HepG2 (cell line): ENCODE results near the gene HAP1. TPM values are rescaled to one million over a fixed set of nuclear protein-coding genes. Genes with fewer than 3 reads are reported as not detected.

ENCODE experiments used
- CREM ChIP-seq, 2 experiments: sonication (generic) in 1 of 2; formaldehyde crosslinking in 1 of 2; IDR thresholded peaks; 2 replicates each; pipeline versions ENCODE4 v1.4.0 to v1.6.1; 2016 to 2020; ENCODE audit warnings: antibody characterized with exemption in 1 of 2, mild to moderate bottlenecking in 1 of 2, missing genetic modification reagents in 1 of 2
- EP300 ChIP-seq, 3 experiments: sonication (generic) in 1 of 3; formaldehyde crosslinking in 1 of 3; IDR thresholded peaks; 2 replicates each; pipeline versions ENCODE4 v1.5.1 to v1.6.1; 2011 to 2020; ENCODE audit warnings: low read depth in 2 of 3, low read length in 2 of 3, borderline replicate concordance in 1 of 3, improper control_type of control experiment in 1 of 3, mild to moderate bottlenecking in 1 of 3, missing genetic modification reagents in 1 of 3, moderate library complexity in 1 of 3
- FOXK2 ChIP-seq: fragments of 450-650 bp; IDR thresholded peaks from 2 replicates; pipeline ENCODE4 v1.6.1; 2016
- HDAC1 ChIP-seq: sonication (generic); formaldehyde crosslinking; IDR thresholded peaks from 2 replicates; pipeline ENCODE4 v1.5.1; 2020; ENCODE audit warnings: mild to moderate bottlenecking, missing genetic modification reagents
- HDAC6 ChIP-seq: fragments of 200-600 bp; sonication (generic); IDR thresholded peaks from 2 replicates; pipeline ENCODE4 v1.7.0; 2017; ENCODE audit warnings: mild to moderate bottlenecking, antibody characterized with exemption, low read length, low read depth
- HOXD1 ChIP-seq: sonication (generic); formaldehyde crosslinking; IDR thresholded peaks from 2 replicates; pipeline ENCODE4 v1.5.0; 2020; ENCODE audit warnings: missing genetic modification reagents
- KAT8 ChIP-seq: IDR thresholded peaks from 2 replicates; pipeline ENCODE4 v1.6.1; 2016; ENCODE audit warnings: missing genetic modification reagents, missing compliant biosample characterization
- KDM2A ChIP-seq: sonication (generic); formaldehyde crosslinking; IDR thresholded peaks from 2 replicates; pipeline ENCODE4 v1.4.0; 2020; ENCODE audit warnings: low read depth, missing genetic modification reagents, borderline replicate concordance
- NONO ChIP-seq, 2 experiments: fragments of 450-650 bp in 1 of 2; sonication (generic) in 1 of 2; formaldehyde crosslinking in 1 of 2; IDR thresholded peaks in 1 of 2; conservative IDR thresholded peaks in 1 of 2; 2 replicates each; pipeline versions ENCODE4 v1.6.1 to v1.8.0; 2017 to 2022; ENCODE audit warnings: mild to moderate bottlenecking in 1 of 2, missing genetic modification reagents in 1 of 2, moderate library complexity in 1 of 2
- ONECUT2 ChIP-seq: sonication (generic); formaldehyde crosslinking; IDR thresholded peaks from 2 replicates; pipeline ENCODE4 v1.4.0; 2020; ENCODE audit warnings: missing genetic modification reagents
- SNRNP70 ChIP-seq: fragments of 200-400 bp; formaldehyde crosslinking; IDR thresholded peaks from 2 replicates; pipeline ENCODE4 v1.6.1; 2017; ENCODE audit warnings: mild to moderate bottlenecking, low read depth, low read length, moderate library complexity
- SOX6 ChIP-seq, 2 experiments: fragments of 450-650 bp in 1 of 2; sonication (generic) in 1 of 2; formaldehyde crosslinking in 1 of 2; IDR thresholded peaks; 2 replicates each; pipeline versions ENCODE4 v1.4.0 to v1.6.1; 2017 to 2020; ENCODE audit warnings: antibody characterized with exemption in 1 of 2, mild to moderate bottlenecking in 1 of 2, missing genetic modification reagents in 1 of 2
- ZBTB42 ChIP-seq: sonication (generic); formaldehyde crosslinking; IDR thresholded peaks from 2 replicates; pipeline ENCODE4 v1.5.0; 2020; ENCODE audit warnings: mild to moderate bottlenecking, missing genetic modification reagents
- ZMYM4 ChIP-seq: sonication (generic); formaldehyde crosslinking; IDR thresholded peaks from 2 replicates; pipeline ENCODE4 v1.8.1; 2023; ENCODE audit warnings: mild to moderate bottlenecking, missing genetic modification reagents
- ZNF17 ChIP-seq: sonication (generic); formaldehyde crosslinking; IDR thresholded peaks from 2 replicates; pipeline ENCODE4 v1.5.0; 2020; ENCODE audit warnings: mild to moderate bottlenecking, missing genetic modification reagents
- ZNF180 ChIP-seq: sonication (generic); formaldehyde crosslinking; IDR thresholded peaks from 2 replicates; pipeline ENCODE4 v1.4.0; 2020; ENCODE audit warnings: low read depth, missing genetic modification reagents, borderline replicate concordance
- ZNF235 ChIP-seq: sonication (generic); formaldehyde crosslinking; IDR thresholded peaks from 2 replicates; pipeline ENCODE4 v1.8.1; 2023; ENCODE audit warnings: mild to moderate bottlenecking, missing genetic modification reagents, borderline replicate concordance
- ZNF335 ChIP-seq: sonication (generic); formaldehyde crosslinking; IDR thresholded peaks from 2 replicates; pipeline ENCODE4 v1.4.0; 2020; ENCODE audit warnings: missing genetic modification reagents
- ZNF382 ChIP-seq: sonication (generic); formaldehyde crosslinking; IDR thresholded peaks from 2 replicates; pipeline ENCODE4 v1.5.0; 2020; ENCODE audit warnings: missing genetic modification reagents, mild to moderate bottlenecking, borderline replicate concordance
- ZNF605 ChIP-seq: sonication (generic); formaldehyde crosslinking; IDR thresholded peaks from 2 replicates; pipeline ENCODE4 v1.8.0; 2022; ENCODE audit warnings: mild to moderate bottlenecking, missing genetic modification reagents
- ZNF790 ChIP-seq: sonication (generic); formaldehyde crosslinking; IDR thresholded peaks from 2 replicates; pipeline ENCODE4 v1.8.0; 2022; ENCODE audit warnings: missing genetic modification reagents, mild to moderate bottlenecking, borderline replicate concordance
- polyA plus RNA-seq, 8 experiments: library from polyadenylated mRNA; depleted of rRNA in 3 of 8; stranded (reverse) in 7 of 8; unstranded in 1 of 8; fragments of >200 nt; fragmentation: Illumina TruSeq in 4 of 8; extraction: Trizol in 4 of 8; gene quantifications; 2 replicates each; pipeline versions ENCODE4 v1.2.1 to v1.2.3, GENCODE V29; 2011 to 2016; ENCODE audit warnings: low read depth in 4 of 8, missing spikeins in 1 of 8, mixed read lengths in 1 of 8; ENCODE audit not compliant: insufficient read depth in 1 of 8
- total RNA-seq, 5 experiments: library from RNA; depleted of rRNA; stranded (reverse); fragments of >200 nt; fragmentation: Illumina TruSeq; extraction: Trizol; gene quantifications; 2 replicates each; pipeline ENCODE4 v1.2.3, GENCODE V29; 2016; ENCODE audit warnings: low read depth in 1 of 5
- TF ChIP-seq, protein P1 (sequence below): sonication (generic); formaldehyde crosslinking; IDR thresholded peaks from 2 replicates; pipeline ENCODE4 v1.5.1; 2020; ENCODE audit warnings: missing genetic modification reagents, mild to moderate bottlenecking, borderline replicate concordance
- TF ChIP-seq, protein P2 (sequence below): sonication (generic); formaldehyde crosslinking; IDR thresholded peaks from 2 replicates; pipeline ENCODE4 v1.4.0; 2020; ENCODE audit warnings: mild to moderate bottlenecking, missing genetic modification reagents, borderline replicate concordance

Gene HAP1
- total and polyA plus RNA-seq, 2 of the 13 experiments (the other 11 are each of a cell fraction or from before 2014, with no cell fraction given), result 0.07 TPM

DNA sequence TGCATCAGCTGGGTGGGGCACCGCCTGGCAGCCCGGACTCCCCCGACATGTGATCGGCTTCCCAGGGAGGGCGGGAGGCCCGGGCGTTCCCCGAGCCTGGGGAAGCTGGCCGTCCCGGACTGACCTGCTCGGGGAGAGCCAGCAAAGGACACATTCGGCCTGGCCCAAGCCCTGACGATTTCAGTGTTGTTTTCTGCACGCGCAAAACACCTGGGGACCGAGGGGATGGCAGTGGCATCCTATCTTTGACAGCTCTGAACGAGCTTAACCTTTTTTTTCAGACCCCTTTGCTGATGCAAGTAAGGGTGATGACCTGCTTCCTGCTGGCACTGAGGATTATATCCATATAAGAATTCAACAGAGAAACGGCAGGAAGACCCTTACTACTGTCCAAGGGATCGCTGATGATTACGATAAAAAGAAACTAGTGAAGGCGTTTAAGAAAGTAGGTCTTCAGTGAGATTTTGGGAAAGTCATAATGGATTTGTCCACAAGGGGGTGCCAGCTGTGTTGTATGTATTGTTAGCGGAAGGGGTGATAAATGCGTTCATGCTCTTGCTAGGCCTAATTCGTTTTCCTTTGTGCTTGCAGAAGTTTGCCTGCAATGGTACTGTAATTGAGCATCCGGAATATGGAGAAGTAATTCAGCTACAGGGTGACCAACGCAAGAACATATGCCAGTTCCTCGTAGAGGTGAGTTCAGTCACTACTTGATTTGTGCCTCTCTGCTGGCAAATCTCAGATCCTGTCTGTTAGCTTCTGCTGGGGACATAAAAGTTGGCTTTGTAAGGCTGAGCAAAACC is 44.7 kb downstream of the HAP1 start (continued):
- TF ChIP-seq, protein P1, sequence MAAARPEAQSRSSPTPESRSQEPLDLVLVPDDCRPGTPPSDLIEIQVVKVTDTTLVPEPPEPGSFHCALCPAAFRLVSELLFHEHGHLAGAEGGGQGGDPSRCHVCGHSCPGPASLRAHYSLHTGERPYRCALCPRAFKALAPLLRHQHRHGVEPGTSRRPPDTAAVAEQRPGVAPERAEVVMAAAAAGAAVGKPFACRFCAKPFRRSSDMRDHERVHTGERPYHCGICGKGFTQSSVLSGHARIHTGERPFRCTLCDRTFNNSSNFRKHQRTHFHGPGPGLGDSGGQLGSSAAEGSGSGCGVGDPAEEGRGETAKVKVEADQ (CRISPR knock-in tag), result no peak
- no peak for TF ChIP-seq NONO (IDR thresholded peaks at IDR 0.05)
- TF ChIP-seq NONO (CRISPR knock-in tag; conservative IDR thresholded peaks at IDR 0.05), result peak; percentile 2; the same call in 1 of the 2 replicates
- no peak for TF ChIP-seq ZNF605 (CRISPR knock-in tag)
- TF ChIP-seq EP300 (IDR thresholded peaks at IDR 0.05; ENCODE audit: low read depth in 2 of 2, low read length in 2 of 2), result no peak
- 0 out of 2 replicates have a peak, but pooled peaks have one; percentile 39 for TF ChIP-seq EP300 (CRISPR knock-in tag; IDR thresholded peaks at IDR 0.05; ENCODE audit: borderline replicate concordance)
- no peak for TF ChIP-seq SOX6 (IDR thresholded peaks at IDR 0.05)
- peak; percentile 47; the same call in 1 of the 2 replicates for TF ChIP-seq SOX6 (CRISPR knock-in tag; IDR thresholded peaks at IDR 0.05)
- TF ChIP-seq ZNF382 (CRISPR knock-in tag), result no peak
- TF ChIP-seq SNRNP70, result no peak
- TF ChIP-seq, protein P2, sequence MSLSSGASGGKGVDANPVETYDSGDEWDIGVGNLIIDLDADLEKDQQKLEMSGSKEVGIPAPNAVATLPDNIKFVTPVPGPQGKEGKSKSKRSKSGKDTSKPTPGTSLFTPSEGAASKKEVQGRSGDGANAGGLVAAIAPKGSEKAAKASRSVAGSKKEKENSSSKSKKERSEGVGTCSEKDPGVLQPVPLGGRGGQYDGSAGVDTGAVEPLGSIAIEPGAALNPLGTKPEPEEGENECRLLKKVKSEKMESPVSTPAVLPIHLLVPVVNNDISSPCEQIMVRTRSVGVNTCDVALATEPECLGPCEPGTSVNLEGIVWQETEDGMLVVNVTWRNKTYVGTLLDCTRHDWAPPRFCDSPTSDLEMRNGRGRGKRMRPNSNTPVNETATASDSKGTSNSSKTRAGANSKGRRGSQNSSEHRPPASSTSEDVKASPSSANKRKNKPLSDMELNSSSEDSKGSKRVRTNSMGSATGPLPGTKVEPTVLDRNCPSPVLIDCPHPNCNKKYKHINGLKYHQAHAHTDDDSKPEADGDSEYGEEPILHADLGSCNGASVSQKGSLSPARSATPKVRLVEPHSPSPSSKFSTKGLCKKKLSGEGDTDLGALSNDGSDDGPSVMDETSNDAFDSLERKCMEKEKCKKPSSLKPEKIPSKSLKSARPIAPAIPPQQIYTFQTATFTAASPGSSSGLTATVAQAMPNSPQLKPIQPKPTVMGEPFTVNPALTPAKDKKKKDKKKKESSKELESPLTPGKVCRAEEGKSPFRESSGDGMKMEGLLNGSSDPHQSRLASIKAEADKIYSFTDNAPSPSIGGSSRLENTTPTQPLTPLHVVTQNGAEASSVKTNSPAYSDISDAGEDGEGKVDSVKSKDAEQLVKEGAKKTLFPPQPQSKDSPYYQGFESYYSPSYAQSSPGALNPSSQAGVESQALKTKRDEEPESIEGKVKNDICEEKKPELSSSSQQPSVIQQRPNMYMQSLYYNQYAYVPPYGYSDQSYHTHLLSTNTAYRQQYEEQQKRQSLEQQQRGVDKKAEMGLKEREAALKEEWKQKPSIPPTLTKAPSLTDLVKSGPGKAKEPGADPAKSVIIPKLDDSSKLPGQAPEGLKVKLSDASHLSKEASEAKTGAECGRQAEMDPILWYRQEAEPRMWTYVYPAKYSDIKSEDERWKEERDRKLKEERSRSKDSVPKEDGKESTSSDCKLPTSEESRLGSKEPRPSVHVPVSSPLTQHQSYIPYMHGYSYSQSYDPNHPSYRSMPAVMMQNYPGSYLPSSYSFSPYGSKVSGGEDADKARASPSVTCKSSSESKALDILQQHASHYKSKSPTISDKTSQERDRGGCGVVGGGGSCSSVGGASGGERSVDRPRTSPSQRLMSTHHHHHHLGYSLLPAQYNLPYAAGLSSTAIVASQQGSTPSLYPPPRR (CRISPR knock-in tag), result no peak
- no peak for TF ChIP-seq ZBTB42 (CRISPR knock-in tag)
- TF ChIP-seq ONECUT2 (CRISPR knock-in tag), result no peak
- peak; percentile 55 for TF ChIP-seq ZNF235 (CRISPR knock-in tag)
- 0 out of 2 replicates have a peak, but pooled peaks have one; percentile 5 for TF ChIP-seq KDM2A
- peak; percentile 10; the same call in 1 of the 2 replicates for TF ChIP-seq HDAC1 (CRISPR knock-in tag)
- no peak for TF ChIP-seq ZNF17 (CRISPR knock-in tag)
- TF ChIP-seq HDAC6, result no peak
- TF ChIP-seq ZNF335 (CRISPR knock-in tag), result no peak; the same call in 1 of the 2 replicates
- no peak for TF ChIP-seq ZNF790 (CRISPR knock-in tag)
- no peak; the same call in 1 of the 2 replicates for TF ChIP-seq ZMYM4 (CRISPR knock-in tag)
- TF ChIP-seq FOXK2, result no peak
- 0 out of 2 replicates have a peak, but pooled peaks have one; percentile 21 for TF ChIP-seq HOXD1 (CRISPR knock-in tag)
- TF ChIP-seq ZNF180 (CRISPR knock-in tag), result 0 out of 2 replicates have a peak, but pooled peaks have one; percentile 74
- TF ChIP-seq CREM (IDR thresholded peaks at IDR 0.05), result no peak; the same call in 1 of the 2 replicates
- no peak for TF ChIP-seq CREM (CRISPR knock-in tag; IDR thresholded peaks at IDR 0.05)
- TF ChIP-seq KAT8, result peak; percentile 27; the same call in 1 of the 2 replicates
